NCI-H69 (cell line): Measurements from ENCODE around the gene MAGEF1.

ENCODE experiments used
- DNase-seq: peaks from one replicate; lab custom pipeline; 2025; lab: John Stamatoyannopoulos, UW

MAGEF1 gene

DNA sequence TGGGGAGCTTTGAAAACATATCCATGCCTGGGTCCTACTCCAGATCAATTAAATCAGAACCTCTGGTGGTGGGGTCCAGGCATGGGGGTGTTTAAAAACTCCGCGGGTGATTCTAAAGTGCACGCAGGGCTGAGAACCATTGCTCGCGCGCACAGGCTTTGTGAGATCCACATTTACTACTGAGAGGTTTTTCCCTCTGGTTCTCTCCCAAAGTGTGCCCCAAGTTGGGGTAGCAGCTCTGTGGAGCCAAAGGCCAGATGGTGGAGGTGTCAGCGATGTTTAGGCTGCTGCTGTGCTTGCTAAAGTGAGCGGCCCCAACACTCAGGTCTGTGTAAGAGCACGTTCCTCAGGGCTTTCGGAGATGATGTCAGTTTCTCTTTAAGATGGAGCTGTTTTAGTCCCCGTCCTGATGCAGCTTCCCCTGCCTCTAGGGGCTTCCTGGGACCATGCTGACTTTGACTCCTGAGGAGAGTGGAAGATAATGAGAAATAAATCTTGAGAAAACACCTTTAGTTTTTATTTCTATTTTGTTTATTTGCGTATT lies 13.4 kb upstream of the MAGEF1 start:
- no peak for DNase-seq

DNA sequence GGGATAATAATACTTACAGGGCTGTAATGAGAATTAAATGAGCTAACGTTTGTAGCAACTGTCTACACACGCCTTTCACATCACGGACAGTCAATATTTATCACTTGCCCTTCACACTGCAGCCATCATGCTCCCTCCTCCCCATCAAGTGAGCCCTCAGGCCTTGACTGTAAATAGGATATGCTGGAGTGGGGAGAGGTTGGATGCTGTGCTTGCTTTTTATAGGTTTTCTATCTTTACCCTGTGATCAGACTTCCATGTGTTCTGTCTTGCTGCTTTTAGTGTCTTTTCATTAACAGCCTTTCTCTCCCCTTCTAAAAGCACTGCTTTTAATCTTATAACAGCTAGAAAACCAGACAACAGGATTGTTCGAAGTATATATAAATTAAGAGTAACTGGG lies 12.8 kb upstream of the MAGEF1 start:
- peak; percentile 46 for DNase-seq

DNA sequence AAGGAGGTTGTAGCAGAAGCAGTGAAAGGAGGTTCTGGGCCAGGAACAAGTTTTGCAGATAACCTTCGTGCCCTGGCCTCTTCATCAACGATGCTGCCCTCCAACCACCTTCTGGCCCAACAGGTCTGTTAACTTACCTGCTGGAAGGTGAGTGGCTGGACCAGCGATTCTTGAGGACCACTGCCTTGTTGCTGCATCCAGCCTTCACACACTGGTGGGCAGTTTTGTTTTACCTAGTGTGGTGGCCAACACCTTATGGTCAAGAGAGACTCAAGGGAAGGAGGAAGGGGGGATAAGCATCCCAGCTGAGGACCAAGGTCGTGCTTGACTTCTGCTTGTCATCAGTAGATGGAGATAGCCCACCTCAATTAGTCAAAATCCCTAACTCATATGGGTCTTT lies 7.8 kb upstream of the MAGEF1 start:
- DNase-seq: no peak

DNA sequence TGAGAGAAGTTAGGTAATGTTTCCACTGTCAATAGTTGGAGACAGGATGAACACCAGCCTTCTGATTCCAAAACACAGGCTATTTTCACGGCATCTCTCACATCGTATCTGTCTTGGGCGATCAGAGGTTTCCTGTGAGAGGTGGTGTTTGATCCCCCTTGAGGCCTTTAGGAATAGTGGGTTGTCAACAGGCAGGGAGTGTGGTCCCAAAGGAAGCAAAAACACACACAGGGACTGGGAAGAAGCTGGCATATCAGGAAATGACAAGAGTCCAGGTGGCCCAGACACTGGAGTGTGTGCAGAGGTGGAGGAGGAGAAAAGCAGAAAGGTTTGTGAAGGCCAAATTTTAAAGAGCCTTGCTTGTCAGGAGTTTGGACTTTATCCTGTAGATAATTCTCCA lies 6.6 kb upstream of the MAGEF1 start:
- no peak for DNase-seq

DNA sequence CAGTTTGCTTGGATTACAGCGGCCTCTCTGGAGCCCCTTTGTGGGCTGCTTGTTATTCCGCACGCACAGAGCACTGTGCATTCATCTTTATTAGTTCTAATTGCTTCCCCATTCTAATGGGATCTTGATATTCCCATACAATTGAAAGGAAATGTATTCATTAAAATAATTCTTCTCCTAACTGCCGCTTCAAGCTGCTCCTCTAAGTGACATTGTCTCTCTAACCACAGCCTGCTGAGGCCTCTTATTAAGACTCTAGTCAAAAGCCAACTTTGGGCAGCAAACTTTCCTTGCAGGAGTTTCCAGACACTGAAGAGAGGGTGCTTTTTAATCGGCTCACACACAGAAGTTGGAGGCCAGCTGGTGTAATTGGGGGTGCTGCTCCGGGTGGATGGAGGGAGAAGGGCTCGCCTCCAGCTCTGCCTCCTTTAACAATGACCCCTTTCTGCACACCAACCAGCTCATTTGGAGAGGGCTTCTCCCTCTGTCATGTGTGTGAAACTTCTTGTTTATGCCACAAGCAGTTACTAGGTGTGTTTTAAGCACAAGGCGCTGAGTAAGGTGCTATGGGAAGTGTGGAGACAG lies 5.6 kb upstream of the MAGEF1 start:
- DNase-seq: no peak

DNA sequence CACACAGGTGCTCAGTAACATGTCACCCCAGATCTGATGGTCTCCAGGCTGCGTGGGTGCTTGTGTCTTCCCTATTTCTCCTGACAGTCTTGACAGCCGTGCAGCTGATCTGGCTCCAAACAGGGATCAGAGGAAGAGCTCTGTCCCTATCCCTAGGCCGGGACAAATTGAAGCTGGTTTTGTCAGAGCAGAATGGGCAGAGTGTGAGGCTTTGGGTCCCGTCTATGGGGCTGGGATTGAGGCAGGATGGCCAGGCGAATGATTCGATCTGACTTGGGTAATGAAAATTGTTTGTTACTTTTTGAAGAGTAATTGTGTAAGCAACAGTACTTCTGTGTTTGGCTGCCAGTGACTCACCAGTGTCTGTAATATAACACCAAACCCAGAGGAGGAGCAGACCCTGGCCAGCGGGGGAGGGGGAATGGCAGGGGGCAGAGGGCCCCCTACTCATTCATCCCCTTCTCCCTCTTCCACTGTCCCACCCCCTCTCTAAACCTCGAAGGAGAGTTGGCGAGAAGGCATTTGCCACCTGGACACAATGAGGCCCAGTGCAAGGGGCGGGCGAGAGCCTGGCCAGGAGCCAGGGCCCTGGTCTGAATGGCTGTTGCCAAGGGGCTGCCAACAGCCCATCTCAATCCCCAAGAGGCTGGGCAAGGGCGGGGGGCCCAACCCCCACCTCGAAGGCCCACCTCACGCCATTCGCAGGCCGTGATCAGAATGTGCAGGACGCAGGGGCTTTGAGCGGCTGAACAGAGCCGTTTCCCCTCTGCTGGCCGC lies 4.9 kb upstream of the MAGEF1 start:
- peak; percentile 66 for DNase-seq

DNA sequence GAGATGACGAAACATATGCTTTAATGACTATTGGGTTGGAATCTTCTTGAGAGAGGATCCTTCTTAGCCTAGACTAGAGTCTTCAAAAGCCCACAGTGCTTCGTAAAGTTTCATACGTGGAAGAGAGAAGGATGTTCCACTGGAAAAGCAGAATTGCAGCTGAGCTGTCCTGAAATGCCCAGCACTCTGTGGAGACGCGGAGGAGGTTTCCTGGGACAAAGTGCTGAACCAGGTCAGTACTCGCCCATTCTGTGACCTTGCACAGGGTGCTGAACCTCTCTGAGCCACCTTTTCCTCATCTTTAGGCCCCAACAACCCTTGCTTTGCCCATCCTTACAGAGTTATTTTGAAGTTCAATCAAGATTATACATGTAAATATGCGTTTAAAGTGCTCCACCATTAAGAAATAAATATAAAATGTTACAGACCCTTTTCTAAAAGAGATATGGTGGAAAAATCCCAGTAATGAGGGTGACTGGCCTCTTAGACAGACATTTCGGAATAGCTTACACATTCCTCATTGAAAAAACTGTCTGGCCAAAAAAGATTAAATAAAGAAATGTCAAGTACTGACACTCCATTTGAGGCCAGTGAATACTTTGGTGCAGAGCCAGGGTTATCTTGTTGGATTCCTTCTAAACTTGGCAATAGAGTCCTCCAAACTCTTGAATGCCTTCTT lies 4.2 kb upstream of the MAGEF1 start:
- no peak for DNase-seq

DNA sequence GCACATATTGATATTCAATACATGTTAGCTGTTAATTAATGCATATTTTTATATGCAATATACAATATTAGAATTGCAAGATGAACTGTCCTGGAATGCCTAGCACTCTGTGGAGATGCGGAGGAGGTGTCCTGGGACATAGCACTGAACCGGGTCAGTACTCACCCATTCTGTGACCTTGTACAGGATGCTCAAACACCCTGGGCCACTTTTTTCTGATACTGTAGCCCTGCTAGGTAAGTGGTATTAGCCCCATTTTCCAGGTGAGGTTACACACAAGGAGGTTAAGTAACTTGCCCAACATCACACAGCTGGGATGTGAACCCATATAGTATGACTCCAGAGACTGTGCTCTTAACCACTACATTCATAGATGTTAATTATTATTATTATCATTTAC lies 1.7 kb upstream of the MAGEF1 start:
- DNase-seq: no peak

DNA sequence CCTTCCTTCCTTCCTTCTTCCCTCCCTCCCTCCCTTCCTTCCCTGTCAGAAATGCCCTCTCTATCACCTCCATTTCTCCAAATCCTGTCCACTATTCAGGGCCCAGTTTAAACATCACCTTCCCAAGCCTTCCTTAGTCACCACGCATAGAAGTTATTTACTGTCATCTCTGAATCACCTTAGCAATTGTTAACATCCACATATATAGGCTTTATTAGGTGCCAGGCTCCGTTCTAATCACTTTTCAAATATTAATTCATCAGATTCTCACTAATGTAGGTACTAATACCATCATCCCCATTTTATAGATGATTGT lies 1.1 kb upstream of the MAGEF1 start:
- DNase-seq: no peak

DNA sequence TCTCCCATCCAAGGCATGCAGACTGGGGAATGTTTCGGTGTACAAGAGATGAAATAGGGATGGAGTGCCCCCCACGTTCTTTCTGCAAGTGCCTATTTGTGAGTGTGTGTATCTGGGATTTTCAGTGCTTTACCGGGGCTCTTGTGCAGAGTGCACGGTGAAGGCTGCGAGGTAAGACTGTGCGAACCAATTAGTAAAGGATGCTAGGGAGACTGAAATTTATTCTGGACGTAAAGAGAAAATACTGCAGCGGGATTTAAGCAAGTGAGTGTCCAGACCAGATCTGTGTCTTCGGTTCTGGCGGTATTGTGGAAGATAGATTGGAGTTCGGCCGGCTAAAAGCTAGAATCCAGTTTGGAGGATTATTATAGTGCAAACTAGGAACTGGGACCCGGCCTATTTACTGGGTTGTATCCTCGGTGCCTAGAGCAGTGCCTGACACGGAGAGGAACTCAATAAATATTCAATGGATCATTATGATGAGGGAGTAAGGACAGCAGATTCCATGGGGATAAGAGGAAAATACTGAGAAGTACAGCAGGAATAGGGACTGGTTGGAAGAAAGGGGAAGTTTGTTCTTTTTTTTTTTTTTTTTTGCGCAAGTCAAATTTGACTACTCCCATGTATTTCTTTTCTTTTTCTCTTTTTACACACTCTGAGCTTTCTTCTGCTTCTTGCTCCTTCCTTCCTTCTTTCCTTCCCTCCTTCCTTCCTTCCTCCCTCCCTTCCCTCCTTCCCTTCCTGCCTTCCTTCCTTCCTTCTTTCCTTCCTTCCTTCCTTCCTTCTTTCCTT lies 580 bp upstream of the MAGEF1 start:
- DNase-seq: no peak

DNA sequence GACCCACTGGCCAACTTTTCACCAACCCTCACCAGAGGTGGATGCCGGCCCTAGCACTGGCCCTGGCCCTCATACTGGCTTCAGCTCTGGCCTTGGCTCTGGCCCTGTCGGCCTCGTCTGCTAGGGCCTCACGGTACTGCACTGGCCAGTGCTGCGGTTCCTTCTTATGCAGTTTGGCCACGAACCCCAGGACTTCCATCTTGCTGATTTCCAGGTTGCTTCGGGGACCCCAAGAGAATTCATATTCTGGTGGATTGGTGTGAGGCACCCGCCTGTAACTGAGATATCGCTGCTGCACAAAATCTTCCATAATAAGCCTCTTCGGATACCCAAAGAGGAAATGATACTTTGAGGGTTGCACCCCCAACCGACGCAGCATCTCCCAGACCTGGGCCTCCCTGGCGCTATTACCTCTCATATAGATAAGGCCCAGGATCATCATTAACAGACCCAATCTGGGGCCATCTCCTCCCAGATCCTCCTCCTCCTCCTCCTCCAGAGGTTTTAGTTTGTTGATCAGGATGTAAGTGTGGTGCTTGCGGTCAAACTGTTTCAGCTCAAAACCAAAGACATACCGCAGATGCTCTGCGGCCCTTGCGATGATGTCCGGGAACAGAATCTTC lies 883 bp downstream of the MAGEF1 start:
- peak; percentile 58 for DNase-seq

DNA sequence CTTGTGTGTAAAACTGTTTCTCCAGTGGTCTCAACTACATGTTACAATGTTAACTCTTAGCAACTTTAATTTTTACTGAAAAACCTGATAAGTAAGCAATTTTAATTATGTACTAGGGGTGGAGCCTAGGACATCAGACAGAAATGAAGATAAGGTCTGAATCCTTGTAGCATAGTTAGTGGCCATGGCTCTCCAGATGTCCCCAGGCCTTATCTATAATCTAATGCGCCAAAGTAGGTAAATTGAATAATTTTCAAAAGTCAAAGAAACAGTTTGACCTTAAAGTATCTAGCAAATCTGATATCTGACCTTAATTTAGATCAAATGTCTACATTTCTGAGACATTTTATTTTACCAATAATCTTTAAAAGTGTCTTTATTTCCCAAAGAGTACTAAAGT lies 8.2 kb downstream of the MAGEF1 start:
- no peak for DNase-seq

DNA sequence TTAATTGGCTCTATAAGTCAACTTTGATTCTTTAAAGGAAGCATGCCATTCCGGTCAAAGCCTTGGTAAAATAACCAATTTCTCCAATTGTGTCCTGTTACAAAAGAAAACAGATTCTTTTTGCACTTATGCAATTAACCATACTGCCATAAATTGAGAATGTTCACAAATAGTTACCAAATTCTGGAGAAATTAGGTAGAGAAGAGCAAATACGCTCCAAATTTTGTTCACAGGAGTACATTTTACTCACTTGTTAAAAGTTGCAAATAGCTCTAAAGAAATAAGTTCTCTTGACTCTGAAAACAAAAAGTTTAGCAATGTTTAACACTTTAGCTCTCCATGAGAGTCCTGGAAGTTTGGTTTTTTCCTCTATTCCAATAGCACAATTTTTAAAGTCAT lies 11.1 kb downstream of the MAGEF1 start:
- no peak for DNase-seq

DNA sequence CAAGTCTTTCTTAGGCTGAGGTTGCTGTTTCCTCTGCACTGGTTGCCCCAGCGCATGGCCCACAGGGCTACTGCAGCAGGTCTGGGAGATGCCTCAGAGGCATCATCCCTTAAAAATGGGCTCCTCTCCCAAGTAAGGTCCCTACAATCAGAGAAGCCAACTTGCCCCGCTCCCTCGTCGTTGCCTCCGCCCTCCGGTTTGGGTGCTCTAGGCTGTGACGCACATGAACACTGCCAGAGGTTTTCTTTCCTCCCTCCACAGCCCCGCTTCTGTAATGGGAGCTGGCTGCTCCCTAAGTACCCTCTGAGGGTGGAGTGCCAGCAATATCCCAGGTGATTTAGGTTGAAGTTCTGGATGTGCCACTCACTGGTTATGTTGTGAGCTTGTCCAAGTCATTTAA lies 14.0 kb downstream of the MAGEF1 start:
- no peak for DNase-seq

DNA sequence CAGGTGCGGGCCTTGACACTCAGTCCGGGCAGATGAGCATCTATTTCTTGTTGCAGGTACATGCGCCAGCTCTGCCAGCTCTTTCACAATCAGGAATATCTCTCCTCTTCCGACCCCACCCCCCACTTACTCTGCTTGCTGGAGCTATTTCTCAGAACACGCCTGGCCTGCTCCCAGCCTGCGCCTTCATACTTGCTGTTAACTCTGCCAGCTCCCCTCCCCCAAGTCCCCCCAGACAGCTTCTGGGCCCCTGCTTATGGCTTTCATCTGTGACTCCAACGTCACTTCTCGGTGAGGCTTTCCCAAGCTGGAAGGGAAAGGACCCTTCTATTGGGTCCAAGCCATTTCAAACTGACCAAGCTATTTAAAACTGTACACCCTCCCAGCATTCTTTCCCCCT lies 15.2 kb downstream of the MAGEF1 start:
- DNase-seq: no peak

DNA sequence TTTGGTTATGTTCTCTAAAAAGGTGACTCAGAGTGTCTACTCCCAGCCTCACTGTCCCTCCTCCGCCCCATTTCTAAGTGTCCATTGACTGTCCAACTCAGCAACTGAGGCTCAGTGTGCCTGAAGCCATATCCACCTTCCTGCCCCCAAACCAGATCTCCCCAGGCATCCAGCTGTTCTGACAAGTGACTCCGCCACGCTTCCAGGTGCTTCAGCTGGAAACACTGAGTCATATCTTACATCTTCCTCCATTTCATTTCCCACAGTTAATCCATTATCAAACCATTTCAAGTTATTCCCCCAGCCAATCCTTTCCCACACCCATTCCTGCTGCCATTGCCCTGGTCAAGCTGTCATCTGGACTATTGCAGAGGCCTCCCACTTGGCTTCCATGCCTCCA lies 17.1 kb downstream of the MAGEF1 start:
- DNase-seq: no peak

DNA sequence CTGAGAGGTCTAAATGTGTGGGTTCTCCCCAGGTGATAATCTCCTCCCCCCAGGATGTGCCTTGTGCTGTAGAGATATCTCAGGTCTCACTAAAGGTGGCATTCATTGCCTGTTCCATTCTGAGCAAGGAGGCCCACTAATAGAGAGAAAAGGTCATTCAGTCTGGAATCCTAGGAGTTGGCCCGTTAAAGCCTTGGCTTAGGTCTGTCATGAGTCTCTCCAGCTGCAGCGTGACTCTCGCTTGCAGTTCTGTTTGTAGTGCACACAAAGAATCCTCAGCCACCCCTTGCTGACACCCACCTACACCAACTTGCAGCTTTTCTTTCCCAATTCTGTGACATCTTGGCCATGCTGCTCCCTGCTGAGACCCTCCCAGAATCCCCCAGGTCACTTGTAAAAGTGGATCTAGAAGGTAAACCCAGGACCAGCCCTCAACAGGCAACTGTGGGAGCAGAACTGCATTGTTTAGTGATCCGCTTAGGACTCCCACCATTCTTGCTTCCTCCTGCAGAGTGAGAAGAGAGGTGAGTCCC lies 17.7 kb downstream of the MAGEF1 start:
- no peak for DNase-seq

DNA sequence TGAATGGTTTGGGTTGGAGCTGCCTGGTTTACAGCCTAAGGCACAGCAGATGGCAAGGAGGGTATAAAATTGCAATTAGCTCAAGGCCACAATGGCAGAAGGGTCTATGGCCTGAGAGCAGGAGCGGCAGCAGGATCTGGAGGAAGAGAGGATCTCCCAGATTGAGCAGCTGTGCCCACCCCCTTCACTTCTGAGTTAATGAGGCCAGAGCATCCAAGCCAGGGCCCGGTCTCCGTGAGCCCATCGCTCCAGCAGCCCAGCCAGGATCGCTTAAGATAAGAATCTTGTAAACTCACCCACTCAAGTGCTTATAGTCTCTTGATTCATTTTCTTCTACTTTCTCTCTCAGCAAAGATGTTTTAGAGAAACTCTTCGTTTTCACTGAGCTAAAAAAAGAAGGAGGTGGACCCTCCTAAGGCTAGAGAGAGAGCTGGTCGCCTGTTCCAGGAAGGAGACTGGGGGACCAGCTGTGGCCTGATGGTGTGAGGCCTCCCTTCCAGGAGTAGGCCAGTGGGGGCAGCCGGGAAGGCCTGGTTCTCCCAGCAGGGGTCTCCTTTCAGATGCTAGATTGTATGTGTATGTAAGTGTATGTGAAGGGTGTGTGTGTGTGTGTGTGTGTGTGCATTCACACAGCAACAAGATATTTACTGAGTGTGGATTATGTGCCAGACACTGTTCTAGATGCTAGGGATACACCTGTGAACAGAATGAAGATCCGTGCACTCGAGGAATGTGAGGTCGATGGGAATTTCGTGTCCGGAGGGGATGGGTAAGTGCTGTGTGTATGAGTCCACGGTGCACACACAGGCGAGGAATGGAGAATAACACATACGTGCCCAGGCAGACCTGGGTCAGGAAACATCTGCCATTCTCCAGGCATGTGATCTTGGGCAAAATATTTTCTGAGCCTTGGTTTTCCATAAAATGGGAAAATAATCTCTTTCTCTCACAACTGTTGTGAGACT lies 18.6 kb downstream of the MAGEF1 start:
- peak; percentile 80 for DNase-seq

DNA sequence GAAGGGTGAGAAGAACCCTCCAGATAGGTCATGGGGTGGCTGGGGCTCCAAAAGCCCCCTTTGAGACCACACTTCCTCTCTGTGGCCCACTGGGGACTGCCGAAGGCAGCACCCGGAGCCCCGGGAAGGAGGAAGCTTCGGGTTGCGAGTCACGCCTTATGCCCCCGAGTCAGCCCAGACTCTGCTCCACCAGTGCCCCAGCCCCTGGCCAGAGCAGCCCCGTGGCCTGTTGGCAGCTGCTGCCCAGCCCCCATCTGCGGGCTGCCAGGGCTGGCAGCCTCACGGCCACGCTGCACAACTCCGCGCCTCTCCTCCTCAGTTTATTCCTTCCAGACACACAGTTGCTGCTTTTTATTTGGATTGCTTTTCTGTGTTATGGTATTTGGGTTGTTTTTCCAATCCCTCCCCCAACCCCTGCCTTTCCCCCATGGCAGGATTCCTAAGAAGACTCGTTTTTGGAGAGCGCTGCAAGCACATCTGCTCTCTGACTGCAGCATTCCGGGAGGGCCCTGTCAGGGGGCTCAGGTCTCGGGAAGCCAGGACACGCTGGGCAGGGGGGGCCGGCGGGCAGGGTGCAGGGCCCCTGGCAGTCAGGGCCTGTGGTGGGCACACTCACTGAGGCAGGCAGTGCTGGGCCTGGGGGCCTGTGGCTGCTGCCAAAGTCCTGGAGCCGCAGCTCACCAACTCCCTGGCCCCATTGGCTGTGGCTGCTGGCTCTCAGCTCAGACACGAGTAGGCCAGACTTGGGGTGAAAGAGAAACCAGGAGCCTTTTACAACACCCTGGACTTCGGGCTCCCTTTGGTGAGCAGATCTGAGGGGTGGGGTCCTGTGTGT lies 20.2 kb downstream of the MAGEF1 start:
- no peak for DNase-seq
